MM.1S (cell line): ENCODE data around the gene DSC1.

Experiments
- DNase-seq: peaks from one replicate; pipeline ENCODE4 v3.0.0-alpha.2; 2015
- H2AFZ ChIP-seq: fragments of 300-600 bp; sonication (generic); 2 replicates; pipeline ENCODE4 v1.6.0; 2016; ENCODE audit warnings: antibody characterized with exemption, low read length
- H3F3A ChIP-seq: fragments of 300-600 bp; sonication (generic); 2 replicates; pipeline ENCODE4 v1.6.1; 2016; ENCODE audit warnings: mild to moderate bottlenecking, antibody characterized with exemption, low read length, moderate library complexity, mixed read lengths; ENCODE audit not compliant: insufficient read depth
- H3K27ac ChIP-seq: fragments of 300-600 bp; sonication (generic); 2 replicates; pipeline ENCODE4 v1.5.1; 2016; ENCODE audit warnings: mild to moderate bottlenecking, low read length
- H3K27me3 ChIP-seq: fragments of 300-600 bp; sonication (generic); replicated peaks from 2 replicates; pipeline ENCODE4 v1.6.0; 2016; ENCODE audit warnings: low read length; ENCODE audit not compliant: insufficient read depth
- H3K36me3 ChIP-seq: fragments of 300-600 bp; sonication (generic); replicated peaks from 2 replicates; pipeline ENCODE4 v1.6.1; 2016; ENCODE audit warnings: mild to moderate bottlenecking, low read length, mixed read lengths; ENCODE audit not compliant: insufficient read depth
- H3K4me1 ChIP-seq: fragments of 300-600 bp; sonication (generic); 2 replicates; pipeline ENCODE4 v1.6.1; 2016; ENCODE audit warnings: low read length, mixed read lengths
- H3K4me2 ChIP-seq: fragments of 300-600 bp; sonication (generic); 2 replicates; pipeline ENCODE4 v1.6.0; 2016; ENCODE audit warnings: low read depth, low read length
- H3K4me3 ChIP-seq: fragments of 300-600 bp; sonication (generic); 2 replicates; pipeline ENCODE4 v1.5.1; 2016; ENCODE audit warnings: low read length, mixed read lengths
- H3K79me2 ChIP-seq: fragments of 300-600 bp; sonication (generic); 2 replicates; pipeline ENCODE4 v1.6.1; 2016; ENCODE audit warnings: mixed run types, low read length, mixed read lengths
- H3K9ac ChIP-seq: fragments of 300-600 bp; sonication (generic); 2 replicates; pipeline ENCODE4 v1.6.1; 2016; ENCODE audit warnings: low read length, mixed read lengths
- H3K9me2 ChIP-seq: fragments of 300-600 bp; sonication (generic); replicated peaks from 2 replicates; pipeline ENCODE4 v1.6.1; 2016; ENCODE audit warnings: mild to moderate bottlenecking, low read length, mixed read lengths; ENCODE audit not compliant: insufficient read depth
- H3K9me3 ChIP-seq: fragments of 300-600 bp; sonication (generic); replicated peaks from 2 replicates; pipeline ENCODE4 v1.6.1; 2016; ENCODE audit warnings: mild to moderate bottlenecking, low read length, mixed read lengths; ENCODE audit not compliant: insufficient read depth
- H4K20me1 ChIP-seq: fragments of 300-600 bp; sonication (generic); 2 replicates; pipeline ENCODE4 v1.6.1; 2016; ENCODE audit warnings: mild to moderate bottlenecking, low read length, moderate library complexity, mixed read lengths; ENCODE audit not compliant: insufficient read depth
- CTCF ChIP-seq: fragments of 300-600 bp; sonication (generic); IDR thresholded peaks from 2 replicates; pipeline ENCODE4 v1.5.1; 2016; ENCODE audit warnings: antibody characterized with exemption, low read length, mixed read lengths
- EZH2 ChIP-seq: fragments of 300-600 bp; sonication (generic); optimal IDR thresholded peaks from 2 replicates; pipeline ENCODE3; 2017; ENCODE audit warnings: low read depth, mild to moderate bottlenecking, antibody characterized with exemption, low read length, mixed read lengths
- EZH2phosphoT487 ChIP-seq: fragments of 300-600 bp; sonication (generic); IDR thresholded peaks from 2 replicates; pipeline ENCODE4 v1.6.1; 2018; ENCODE audit warnings: antibody characterized with exemption, low read length

Gene DSC1

GRCh38 chr18:31176531-31176930, 13.9 kb upstream of the DSC1 start:
- Histone ChIP-seq H3K27ac (no peak overlapping the region), H3K4me1 (no peaks in the 10 kb centered on the region), H3K4me2 (no peak overlapping the region), H3K4me3 (no peak overlapping the region), H3K9ac (no peak overlapping the region), H3K9me2 (no peaks in the 10 kb centered on the region), H3K27me3 (no peaks in the 10 kb centered on the region), H3K36me3 (no peaks in the 10 kb centered on the region), H3K9me3 (no peaks in the 10 kb centered on the region), H3F3A (no peaks in the 10 kb centered on the region), H2AFZ (no peak overlapping the region), H4K20me1 (no peaks in the 10 kb centered on the region), H3K79me2 (no peaks in the 10 kb centered on the region)
- DNase-seq: no peak
- TF ChIP-seq EZH2phosphoT487 (no peak), CTCF (no peak), EZH2 (no peak)

- H3K27ac ChIP-seq: no peak overlapping the region
- H3K9me2 ChIP-seq: no peaks in the 10 kb centered on the region
- no peaks in the 10 kb centered on the region for H3K36me3 ChIP-seq
- H3K4me2 ChIP-seq: no peak overlapping the region
- no peaks in the 10 kb centered on the region for H3K27me3 ChIP-seq
- H3K4me3 ChIP-seq: no peak overlapping the region
- DNase-seq: no peak
- no peak for TF ChIP-seq CTCF
- TF ChIP-seq EZH2: no peak
- TF ChIP-seq EZH2phosphoT487: no peak
- H3K4me1 ChIP-seq: no peaks in the 10 kb centered on the region
- H3K79me2 ChIP-seq: no peaks in the 10 kb centered on the region
- no peaks in the 10 kb centered on the region for H4K20me1 ChIP-seq
- H3F3A ChIP-seq: no peaks in the 10 kb centered on the region
- no peaks in the 10 kb centered on the region for H3K9me3 ChIP-seq
- no peak overlapping the region for H3K9ac ChIP-seq
- no peak overlapping the region for H2AFZ ChIP-seq
These were observed 8.6 kb upstream of the DSC1 start for GRCh38 chr18:31171144-31171839.

GRCh38 chr18:31170335-31170734, 7.7 kb upstream of the DSC1 start:
- H3K9me2 ChIP-seq: no peaks in the 10 kb centered on the region
- no peaks in the 10 kb centered on the region for H3K9me3 ChIP-seq
- H3K27me3 ChIP-seq: no peaks in the 10 kb centered on the region
- no peaks in the 10 kb centered on the region for H3F3A ChIP-seq
- no peaks in the 10 kb centered on the region for H3K36me3 ChIP-seq
- H3K27ac ChIP-seq: no peak overlapping the region
- H3K4me3 ChIP-seq: no peak overlapping the region
- no peak overlapping the region for H2AFZ ChIP-seq
- no peak for DNase-seq
- TF ChIP-seq CTCF (no peak), EZH2phosphoT487 (no peak), EZH2 (no peak)
- no peaks in the 10 kb centered on the region for H4K20me1 ChIP-seq
- H3K4me1 ChIP-seq: no peaks in the 10 kb centered on the region
- no peak overlapping the region for H3K4me2 ChIP-seq
- no peaks in the 10 kb centered on the region for H3K79me2 ChIP-seq
- H3K9ac ChIP-seq: no peak overlapping the region
